ENCODE data around the gene CYSLTR2.

- no peak for TF ChIP-seq CTCF (IDR thresholded peaks at IDR 0.05; ENCODE audit: insufficient read depth, low read depth, low read length)
- no peak for TF ChIP-seq EZH2 (IDR thresholded peaks at IDR 0.05; ENCODE audit: insufficient read depth, low read length)
Measured at GRCh38 chr13:48720621-48721020, 66.9 kb downstream of the CYSLTR2 start.
